NCI-H146 (cell line): ENCODE measurements around the gene RANBP2.
"Not testable (repeated sequence)": the region's sequence is repeated elsewhere in the genome, so short reads cannot be mapped to it uniquely, and the experiment has no call there.

Experiments used
- DNase-seq: peaks from one replicate; lab custom pipeline; 2025; lab: John Stamatoyannopoulos, UW

Gene RANBP2

GRCh38 chr2:108719149-108720044, at the start of gene RANBP2:
Gene RANBP2, plus strand, starts transcription at chr2:108719482. Its CDS starts 125 bp downstream, at chr2:108719607.
- peak; percentile 98 for DNase-seq

DNA sequence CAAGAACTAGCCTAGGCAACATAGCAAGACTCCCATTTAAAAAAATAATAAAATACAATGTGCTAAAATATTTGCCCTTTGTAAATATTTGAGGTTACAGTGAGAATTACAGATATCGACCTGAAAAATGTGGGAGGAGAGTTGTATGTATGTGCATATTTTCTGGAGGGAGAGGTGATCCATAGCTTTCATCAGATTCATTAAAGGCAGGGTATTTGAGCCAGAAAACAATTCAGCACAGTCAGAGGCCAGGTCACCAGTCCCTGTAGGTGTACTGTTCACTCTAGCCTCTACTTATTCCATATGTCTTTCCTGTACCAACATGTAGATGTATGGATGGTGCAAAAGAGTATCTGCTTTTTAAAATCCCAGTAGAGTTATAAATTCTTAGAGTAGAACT, 49.0 kb upstream of the RANBP2 start:
- not testable (repeated sequence) for DNase-seq

GRCh38 chr2:108672200-108672805, 47.0 kb upstream of the RANBP2 start:
- not testable (repeated sequence) for DNase-seq

- DNase-seq, result not testable (repeated sequence)
These were observed 42.8 kb upstream of the RANBP2 start for GRCh38 chr2:108676522-108676921.

DNA sequence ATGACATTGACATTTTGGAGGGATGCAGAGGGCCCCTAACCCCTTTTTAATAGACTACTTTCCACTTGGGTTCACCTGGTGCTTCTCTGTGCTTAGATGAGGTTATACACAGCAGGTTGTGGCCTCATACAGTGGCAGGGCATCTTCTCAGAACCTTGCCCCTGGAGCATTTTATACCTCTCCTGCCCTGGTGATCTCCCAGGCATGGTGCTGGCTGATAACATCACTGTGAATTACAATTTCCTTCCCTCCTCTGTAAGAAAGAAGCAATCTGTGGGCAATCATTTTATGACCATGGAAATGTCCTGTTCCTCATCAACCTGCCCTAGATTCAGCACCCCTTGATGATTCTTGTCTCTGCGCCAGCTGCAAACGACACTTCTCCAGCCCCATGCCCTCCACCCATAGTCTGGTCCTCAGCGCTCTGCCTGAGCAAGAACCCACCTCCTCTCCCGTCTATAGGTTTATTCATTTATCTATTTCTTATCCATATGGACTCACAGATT, 42.0 kb upstream of the RANBP2 start:
- not testable (repeated sequence) for DNase-seq

- DNase-seq, result peak; percentile 75
These were observed 41.1 kb upstream of the RANBP2 start for GRCh38 chr2:108678198-108678651.

DNA sequence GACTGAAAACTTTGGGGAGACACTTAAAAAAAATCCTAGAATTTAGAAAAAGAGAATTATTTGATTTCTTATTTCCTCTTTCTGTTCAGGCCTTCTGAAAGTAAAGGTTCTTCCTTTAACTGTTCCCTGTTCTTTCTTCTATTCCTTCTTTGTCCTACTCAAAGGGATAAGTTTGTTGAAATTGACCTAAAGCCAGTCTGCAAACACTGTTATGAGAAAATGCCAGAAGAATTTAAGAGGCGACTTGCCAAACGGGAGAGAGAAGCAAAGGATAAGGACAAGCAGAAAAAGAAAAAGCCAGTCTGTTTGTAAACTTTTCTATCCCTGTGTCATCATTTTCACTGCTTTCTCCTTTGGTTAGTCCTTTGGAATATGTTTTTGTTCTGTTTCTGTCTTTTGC, 38.5 kb upstream of the RANBP2 start:
- not testable (repeated sequence) for DNase-seq

DNA sequence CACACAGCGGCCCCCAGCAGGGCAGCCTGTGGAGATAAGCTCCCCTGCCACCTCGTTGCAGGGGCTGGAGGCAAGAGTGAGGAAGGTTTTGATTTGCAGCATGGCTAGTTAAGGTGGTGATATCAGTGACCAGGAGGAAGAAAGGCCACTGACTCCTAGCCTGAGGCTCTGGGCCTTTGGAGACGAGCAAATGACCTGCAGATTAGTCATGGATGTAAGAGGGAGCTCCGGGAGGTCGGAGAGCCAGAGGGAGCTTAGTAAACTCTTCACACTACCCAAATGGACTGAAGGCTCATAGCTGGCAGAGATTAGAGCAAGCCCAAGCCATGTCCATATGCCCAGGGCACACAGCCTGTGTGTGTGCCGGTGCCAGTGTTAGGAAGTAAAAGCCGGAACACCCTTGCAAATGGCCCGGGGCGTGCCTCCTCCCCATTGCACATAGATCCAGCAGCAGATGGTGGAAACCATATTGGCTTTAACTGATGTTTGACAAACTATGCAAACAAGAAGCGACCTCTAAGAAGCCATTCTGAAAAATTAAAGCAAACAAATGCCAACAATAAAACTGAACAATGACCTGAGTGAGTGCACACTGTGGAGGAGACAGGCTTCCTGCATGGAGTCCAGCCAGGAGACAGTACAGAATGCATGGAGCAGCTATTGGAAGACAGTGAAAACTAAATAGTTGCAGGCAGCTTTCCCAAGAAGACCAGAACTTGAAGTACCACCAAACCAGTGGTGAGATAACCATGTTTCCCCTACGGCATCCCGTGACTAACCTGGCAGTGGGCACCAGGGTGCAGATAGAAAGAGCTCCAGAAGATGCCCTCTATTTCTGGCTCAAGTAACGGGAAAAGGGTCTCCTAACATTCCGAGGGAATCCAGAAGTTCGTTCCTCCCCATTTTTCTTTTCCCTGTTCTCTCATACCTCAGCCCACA, 30.2 kb upstream of the RANBP2 start:
- DNase-seq, result peak; percentile 66

DNA sequence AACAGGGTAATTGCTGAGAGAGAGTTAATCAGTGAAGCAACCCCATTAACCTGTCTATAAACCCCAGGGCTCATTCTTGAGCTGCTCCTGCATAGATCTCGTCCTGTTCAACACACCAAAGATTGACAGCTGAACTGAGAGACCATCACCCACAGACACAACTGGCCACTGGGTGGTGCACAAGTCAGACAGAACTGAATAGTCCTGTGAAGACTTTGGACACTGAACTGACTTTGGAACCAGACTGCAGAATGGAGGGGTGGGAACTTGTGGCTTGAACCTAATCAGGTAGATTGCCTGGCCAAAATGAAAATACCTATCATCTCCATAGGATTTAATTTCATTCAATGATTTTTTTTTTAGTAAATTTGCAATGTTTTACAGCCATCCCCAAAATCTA, 29.3 kb upstream of the RANBP2 start:
- DNase-seq, result not testable (repeated sequence)

GRCh38 chr2:108691447-108691846, 27.8 kb upstream of the RANBP2 start:
- no peak for DNase-seq

- DNase-seq, result no peak
These were observed 18.1 kb upstream of the RANBP2 start for GRCh38 chr2:108701208-108701607.

GRCh38 chr2:108701806-108702205, 17.5 kb upstream of the RANBP2 start:
- DNase-seq, result no peak

DNA sequence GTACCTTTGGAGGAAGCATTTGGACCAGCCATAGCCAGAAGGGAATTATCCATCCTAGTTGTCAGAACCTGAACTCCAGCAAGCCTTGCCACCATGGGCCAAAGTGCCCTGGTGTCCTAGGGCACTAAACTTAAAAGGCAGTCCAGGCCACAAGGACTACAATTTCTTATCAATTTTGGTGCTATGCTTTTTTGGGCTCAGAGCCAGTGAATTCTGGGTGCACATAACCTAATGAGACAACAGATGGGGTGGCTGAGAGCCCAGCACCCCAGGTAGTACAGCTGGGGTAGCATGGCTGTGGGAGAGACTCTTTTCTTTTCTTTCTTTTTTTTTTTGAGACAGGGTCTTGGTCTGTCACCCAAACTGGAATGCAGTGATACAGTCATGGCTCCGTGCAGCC, 14.4 kb upstream of the RANBP2 start:
- DNase-seq, result no peak

GRCh38 chr2:108707300-108707699, 12.0 kb upstream of the RANBP2 start:
- no peak for DNase-seq

DNA sequence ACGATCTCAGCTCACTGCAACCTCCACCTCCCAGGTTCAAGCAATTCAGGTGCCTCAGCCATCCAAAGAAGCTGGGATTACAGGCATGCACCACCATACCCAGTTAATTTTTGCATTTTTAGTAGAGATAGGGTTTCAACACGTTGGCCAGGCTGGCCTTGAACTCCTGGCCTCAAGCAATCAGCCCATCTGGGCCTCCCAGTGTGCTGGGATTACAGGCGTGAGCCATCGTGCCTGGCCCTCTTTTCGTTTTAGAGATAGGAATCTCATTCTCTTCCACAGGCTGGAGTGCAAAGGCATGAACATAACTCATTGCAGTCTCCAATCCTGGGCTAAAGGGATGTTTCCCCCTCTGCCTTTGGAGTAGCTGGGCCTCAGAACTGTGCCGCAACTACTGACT, 2.3 kb upstream of the RANBP2 start:
- DNase-seq, result not testable (repeated sequence)

GRCh38 chr2:108726048-108726447, 6.8 kb downstream of the RANBP2 start:
- DNase-seq, result not testable (repeated sequence)

DNA sequence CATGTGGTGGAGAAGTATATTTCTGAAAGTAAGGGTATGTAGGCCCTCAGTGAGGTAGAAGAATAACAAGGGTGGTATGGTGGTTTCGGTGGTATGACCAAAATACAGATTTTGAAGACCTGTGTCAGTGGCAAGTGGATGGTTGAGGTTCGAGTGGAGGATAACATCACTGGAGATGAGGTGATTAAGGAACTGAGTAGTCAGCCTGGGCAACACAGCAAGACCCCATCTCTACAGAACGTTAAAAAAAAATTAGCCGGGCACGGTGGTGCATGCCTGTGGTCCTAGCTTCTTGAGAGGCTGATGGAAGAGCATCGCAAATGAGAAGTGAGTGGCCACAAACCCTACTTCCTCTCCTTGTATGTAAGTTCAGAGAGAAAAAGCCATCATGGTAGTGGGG, 15.4 kb downstream of the RANBP2 start:
- not testable (repeated sequence) for DNase-seq

- DNase-seq, result not testable (repeated sequence)
These were observed 38.7 kb downstream of the RANBP2 start for GRCh38 chr2:108757973-108758372.

GRCh38 chr2:108762618-108763017, 43.3 kb downstream of the RANBP2 start:
- DNase-seq, result not testable (repeated sequence)

- not testable (repeated sequence) for DNase-seq
These were observed 47.4 kb downstream of the RANBP2 start for GRCh38 chr2:108766671-108767070.

DNA sequence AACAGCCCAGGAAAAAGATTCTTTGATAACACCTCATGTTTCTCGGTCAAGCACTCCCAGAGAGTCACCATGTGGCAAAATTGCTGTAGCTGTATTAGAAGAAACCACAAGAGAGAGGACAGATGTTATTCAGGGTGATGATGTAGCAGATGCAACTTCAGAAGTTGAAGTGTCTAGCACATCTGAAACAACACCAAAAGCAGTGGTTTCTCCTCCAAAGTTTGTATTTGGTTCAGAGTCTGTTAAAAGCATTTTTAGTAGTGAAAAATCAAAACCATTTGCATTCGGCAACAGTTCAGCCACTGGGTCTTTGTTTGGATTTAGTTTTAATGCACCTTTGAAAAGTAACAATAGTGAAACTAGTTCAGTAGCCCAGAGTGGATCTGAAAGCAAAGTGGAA, 48.6 kb downstream of the RANBP2 start:
- DNase-seq, result not testable (repeated sequence)

DNA sequence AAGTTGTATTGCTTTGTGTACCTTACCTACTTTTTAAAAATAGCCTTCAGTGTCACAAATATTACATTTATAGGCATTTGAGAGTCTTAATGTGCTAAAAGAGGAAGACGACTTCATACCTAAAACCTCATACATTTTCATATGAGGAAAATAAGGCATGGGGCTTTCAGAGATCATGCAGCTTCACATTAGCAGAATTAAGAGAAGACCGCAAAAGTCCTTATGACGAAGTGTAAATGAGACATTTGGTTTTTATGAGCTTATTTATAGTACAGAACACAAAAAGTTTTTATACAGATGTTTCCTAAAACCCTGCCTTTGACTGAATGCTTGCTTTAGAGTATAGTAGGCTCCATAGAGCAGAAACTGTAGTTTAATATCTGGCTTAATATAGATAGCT, 57.2 kb downstream of the RANBP2 start:
- DNase-seq, result no peak
